Measurements from ENCODE around the gene SNAP91.
"Not testable (repeated sequence)": the region's sequence is repeated elsewhere in the genome, so short reads cannot be mapped to it uniquely, and the experiment has no call there.

Gene SNAP91

GRCh38 chr6:83708970-83709747 is at the start of gene SNAP91:
Gene SNAP91, minus strand, starts transcription at chr6:83709101. Its CDS starts 1,174 bp downstream, at chr6:83707927.
- in situ Hi-C loops (cut with HindIII; ENCODE audit: low sequenced_read_pairs): no loop called here

- in situ Hi-C loops (cut with HindIII; ENCODE audit: low sequenced_read_pairs): no loop called here
These were observed 49.6 kb upstream of the SNAP91 start for GRCh38 chr6:83758533-83758932.

- in situ Hi-C loops (cut with HindIII; ENCODE audit: low sequenced_read_pairs): no loop called here
These were observed 48.1 kb upstream of the SNAP91 start for GRCh38 chr6:83757021-83757420.

GRCh38 chr6:83756565-83756964 is 47.7 kb upstream of the SNAP91 start:
- in situ Hi-C loops (cut with HindIII; ENCODE audit: low sequenced_read_pairs): no loop called here

DNA sequence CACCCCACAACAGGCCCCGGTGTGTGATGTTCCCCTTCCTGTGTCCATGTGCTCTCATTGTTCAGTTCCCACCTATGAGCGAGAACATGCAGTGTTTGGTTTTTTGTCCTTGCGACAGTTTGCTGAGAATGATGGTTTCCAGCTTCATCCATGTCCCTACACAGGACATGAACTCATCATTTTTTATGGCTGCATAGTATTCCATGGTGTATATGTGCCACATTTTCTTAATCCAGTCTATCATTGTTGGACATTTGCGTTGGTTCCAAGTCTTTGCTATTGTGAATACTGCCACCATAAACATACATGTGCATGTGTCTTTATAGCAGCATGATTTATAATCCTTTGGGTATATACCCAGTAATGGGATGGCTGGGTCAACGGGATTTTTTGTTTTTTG is 43.5 kb upstream of the SNAP91 start:
- in situ Hi-C loops (cut with HindIII; ENCODE audit: low sequenced_read_pairs): not testable (repeated sequence)

- in situ Hi-C loops (cut with HindIII; ENCODE audit: low sequenced_read_pairs): no loop called here
These were observed 32.2 kb upstream of the SNAP91 start for GRCh38 chr6:83741089-83741488.

- in situ Hi-C loops (cut with HindIII; ENCODE audit: low sequenced_read_pairs): no loop called here
These were observed 26.6 kb upstream of the SNAP91 start for GRCh38 chr6:83735461-83735860.

DNA sequence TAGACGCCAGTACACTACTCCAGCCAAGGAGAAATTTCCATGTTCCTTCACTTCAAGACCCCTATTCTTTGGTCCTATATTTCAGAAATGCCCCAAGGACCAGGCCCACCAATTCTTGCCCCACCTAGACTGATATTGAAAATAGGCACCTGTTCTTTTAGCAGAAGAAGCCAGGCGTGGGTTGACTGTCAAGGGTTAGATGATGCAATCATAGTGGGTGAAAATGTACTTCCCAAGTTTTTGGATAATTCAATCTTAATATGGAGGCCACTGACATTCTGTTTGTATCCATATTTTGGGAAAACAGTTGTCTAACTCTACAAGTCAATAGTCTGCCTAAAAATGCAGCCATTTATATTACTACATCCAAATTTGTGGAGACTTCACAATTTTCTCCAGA is 21.0 kb upstream of the SNAP91 start:
- in situ Hi-C loops (cut with HindIII; ENCODE audit: low sequenced_read_pairs): no loop called here

GRCh38 chr6:83722876-83723275 is 14.0 kb upstream of the SNAP91 start:
- in situ Hi-C loops (cut with HindIII; ENCODE audit: low sequenced_read_pairs): no loop called here

GRCh38 chr6:83717809-83718208 is 8.9 kb upstream of the SNAP91 start:
- in situ Hi-C loops (cut with HindIII; ENCODE audit: low sequenced_read_pairs): no loop called here

GRCh38 chr6:83711958-83712357 is 3.1 kb upstream of the SNAP91 start:
- in situ Hi-C loops (cut with HindIII; ENCODE audit: low sequenced_read_pairs): no loop called here

GRCh38 chr6:83709748-83710050 is 798 bp upstream of the SNAP91 start:
- in situ Hi-C loops (cut with HindIII; ENCODE audit: low sequenced_read_pairs): no loop called here

- in situ Hi-C loops (cut with HindIII; ENCODE audit: low sequenced_read_pairs): no loop called here
These were observed 343 bp downstream of the SNAP91 start for GRCh38 chr6:83708546-83708969.

DNA sequence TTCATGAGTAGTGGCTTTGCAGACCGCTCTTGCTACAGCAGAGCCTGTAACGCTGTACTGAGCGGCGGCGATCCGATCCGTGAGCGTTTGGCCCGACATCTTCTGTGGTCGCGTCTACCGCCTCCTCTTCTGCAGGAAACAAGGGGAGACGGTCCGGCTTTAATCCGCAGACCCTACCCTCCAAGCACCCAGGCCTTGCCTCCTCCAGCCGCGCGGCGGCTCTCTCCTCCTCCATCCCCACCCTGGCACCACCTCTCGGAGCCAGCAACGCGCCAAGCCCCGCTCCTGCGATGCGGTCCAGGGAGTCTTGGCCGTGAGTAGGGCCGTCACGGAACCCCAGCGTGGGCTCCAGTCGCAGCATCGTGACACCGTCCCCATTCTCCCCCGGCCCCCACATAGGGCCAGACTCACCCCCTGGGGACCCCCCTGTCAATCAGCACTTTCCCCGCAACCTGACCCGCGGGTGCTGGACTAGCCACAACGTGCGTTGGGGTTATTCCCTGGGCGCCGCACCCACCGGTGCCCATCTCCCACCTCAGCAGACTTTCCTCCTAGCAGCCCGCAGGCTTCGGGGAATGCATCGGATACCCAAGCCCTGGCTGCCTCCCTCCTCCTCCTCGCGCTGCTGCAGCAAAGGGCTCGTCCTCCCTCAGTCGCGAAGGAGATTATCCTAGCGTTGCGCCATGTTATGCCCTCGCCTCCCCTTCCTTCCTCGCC is 914 bp downstream of the SNAP91 start:
- in situ Hi-C loops (cut with HindIII; ENCODE audit: low sequenced_read_pairs): no loop called here

DNA sequence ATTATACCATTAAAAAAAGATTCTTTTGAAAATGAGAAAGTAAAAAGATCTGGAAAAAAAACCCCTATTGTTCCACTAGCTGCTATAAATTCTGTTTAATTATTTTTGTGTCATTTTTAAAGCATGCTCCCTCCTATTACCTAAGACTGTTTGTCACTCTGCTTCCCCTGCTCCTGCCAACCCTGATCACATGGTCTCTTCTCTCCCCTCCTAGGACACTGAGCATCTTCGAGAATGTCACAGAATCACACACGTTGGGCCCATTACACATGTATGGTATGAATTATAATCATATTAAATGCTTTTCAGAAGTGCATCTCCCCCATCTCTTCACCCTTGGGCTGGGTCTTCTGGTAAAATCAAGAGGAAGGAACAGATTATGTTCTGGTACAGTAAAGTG is 6.2 kb downstream of the SNAP91 start:
- in situ Hi-C loops (cut with HindIII; ENCODE audit: low sequenced_read_pairs): no loop called here

DNA sequence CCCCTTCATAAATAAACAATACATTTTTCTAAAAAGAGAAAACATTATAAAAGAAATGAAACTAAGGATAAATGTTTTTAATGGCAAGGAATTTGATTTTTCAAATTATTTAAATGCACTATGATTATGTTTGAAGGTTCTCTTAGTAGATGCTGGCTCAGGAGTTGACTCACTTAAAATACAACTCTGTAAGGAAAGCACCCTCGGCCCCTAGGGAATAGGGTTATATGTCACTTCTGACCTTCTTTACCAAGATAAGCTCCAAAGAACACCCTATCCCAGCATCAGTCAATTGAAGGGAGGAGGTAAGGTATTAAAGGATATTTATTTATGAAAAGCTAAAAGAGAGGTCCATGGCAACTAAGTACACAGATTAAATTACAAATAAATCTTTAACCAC is 6.8 kb downstream of the SNAP91 start:
- in situ Hi-C loops (cut with HindIII; ENCODE audit: low sequenced_read_pairs): no loop called here

- in situ Hi-C loops (cut with HindIII; ENCODE audit: low sequenced_read_pairs): no loop called here
These were observed 12.2 kb downstream of the SNAP91 start for GRCh38 chr6:83696674-83697073.

DNA sequence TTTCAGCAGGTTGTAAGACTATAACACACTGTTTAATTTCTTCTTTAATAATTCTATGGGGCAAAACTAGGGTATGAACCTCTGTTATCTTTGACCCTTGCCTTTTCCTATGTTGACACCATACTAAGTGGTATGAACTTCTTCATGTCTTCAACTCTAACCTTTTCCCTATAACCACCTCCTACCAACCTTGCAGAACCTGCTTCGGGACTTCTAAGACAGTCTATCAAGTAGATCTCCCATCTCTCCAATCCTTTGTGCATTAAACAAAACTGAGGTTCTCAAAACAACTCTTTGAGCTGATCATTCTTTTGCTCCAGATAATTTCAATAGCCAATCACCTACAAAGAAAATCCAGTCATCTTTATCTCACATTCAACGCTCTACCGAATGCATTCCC is 23.4 kb downstream of the SNAP91 start:
- in situ Hi-C loops (cut with HindIII; ENCODE audit: low sequenced_read_pairs): no loop called here

DNA sequence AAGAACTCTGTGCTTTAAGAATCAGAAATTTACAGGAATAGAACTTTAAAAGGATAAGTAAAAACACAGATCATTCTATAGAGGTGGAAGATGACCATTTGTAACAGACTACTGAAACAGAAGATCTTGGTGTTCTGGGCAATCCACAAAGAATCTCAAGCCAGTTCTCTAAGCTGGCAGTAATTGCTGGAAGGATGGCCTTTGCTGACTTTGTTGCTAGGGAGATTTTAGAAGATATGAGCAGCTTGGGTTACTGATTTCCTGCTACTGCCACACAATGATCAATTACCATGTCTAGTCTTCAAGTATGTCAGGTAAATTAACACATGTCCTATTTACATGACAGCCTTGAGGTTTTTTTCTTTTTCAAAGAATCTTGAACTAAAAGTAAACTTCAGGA is 31.1 kb downstream of the SNAP91 start:
- in situ Hi-C loops (cut with HindIII; ENCODE audit: low sequenced_read_pairs): no loop called here

DNA sequence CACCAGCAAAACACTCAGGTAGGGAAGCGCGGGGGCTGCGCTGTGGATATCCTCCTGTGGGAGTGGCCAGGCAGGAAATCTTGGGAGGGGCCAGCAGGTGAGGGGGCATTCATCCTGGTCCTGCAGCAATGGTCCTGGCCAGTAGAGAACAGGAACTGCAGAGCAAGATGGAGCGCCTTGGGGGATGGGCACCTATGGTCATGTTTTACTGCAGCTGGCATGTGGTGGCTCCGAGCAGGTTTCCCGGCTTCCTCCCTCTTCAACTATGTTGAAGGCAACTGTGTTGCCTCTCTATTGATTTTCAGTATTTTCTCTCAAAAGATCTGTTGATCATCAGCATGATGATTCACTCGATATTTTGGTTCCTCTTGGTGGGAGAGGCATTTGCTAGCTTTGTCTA is 70.9 kb downstream of the SNAP91 start:
- in situ Hi-C loops (cut with HindIII; ENCODE audit: low sequenced_read_pairs): no loop called here

- in situ Hi-C loops (cut with HindIII; ENCODE audit: low sequenced_read_pairs): no loop called here
These were observed 72.1 kb downstream of the SNAP91 start for GRCh38 chr6:83636800-83637199.

GRCh38 chr6:83633609-83634008 is 75.3 kb downstream of the SNAP91 start:
- in situ Hi-C loops (cut with HindIII; ENCODE audit: low sequenced_read_pairs): no loop called here

- in situ Hi-C loops (cut with HindIII; ENCODE audit: low sequenced_read_pairs): no loop called here
These were observed 75.8 kb downstream of the SNAP91 start for GRCh38 chr6:83633149-83633548.
